ENCODE measurements around the gene KRTAP5-8. TPM values are rescaled to one million over a fixed set of nuclear protein-coding genes. Genes with fewer than 3 reads are reported as not detected.

KRTAP5-8 gene
- total and polyA plus RNA-seq, 9 of the 15 experiments (the other 6 are each of a cell fraction or from before 2014, with no cell fraction given) = not detected

GRCh38 chr11:71565263-71565662 is 27.4 kb downstream of the KRTAP5-8 start, which contains the start of gene KRTAP5-10:
TSS of gene KRTAP5-10 (plus strand) at chr11:71565563. CDS start at chr11:71565588, 25 bp downstream.
- no peak within 1 kb of the TSS for H2AFZ ChIP-seq (ENCODE audit: low read depth, low read length)
- no peak for TF ChIP-seq NR4A1 (CRISPR knock-in tag; IDR thresholded peaks at IDR 0.05)
- TF ChIP-seq NR4A1 (tag; IDR thresholded peaks at IDR 0.05) = no peak
- TF ChIP-seq OTX1 (CRISPR knock-in tag; IDR thresholded peaks at IDR 0.05) = no peak
- TF ChIP-seq KDM5B (IDR thresholded peaks at IDR 0.05; ENCODE audit: insufficient replicate concordance, low read depth, low read length) = no peak
- no peak for TF ChIP-seq RBM17 (IDR thresholded peaks at IDR 0.05; ENCODE audit: borderline replicate concordance, low read depth, low read length)
- no peak for TF ChIP-seq SRSF3 (IDR thresholded peaks at IDR 0.05; ENCODE audit: insufficient read depth, low read length)
- no peak for TF ChIP-seq HSF4 (CRISPR knock-in tag; IDR thresholded peaks at IDR 0.05; ENCODE audit: borderline replicate concordance)
- FAIRE-seq (no peak), DNase-seq (ENCODE audit: extremely low read depth in 1 of 4, low spot score in 3 of 4) (no peak), ATAC-seq (no peak)
- WGBS (ENCODE audit: insufficient coverage, low coverage, missing lambda C conversion rate) = 0% methylated on average over 3 of the region's 5 CpGs
- no peaks in the 10 kb centered on the region for H3K79me2 ChIP-seq (ENCODE audit: control insufficient read depth, insufficient read depth, low read length)
- no peak within 1 kb of the TSS for H3K9ac ChIP-seq (ENCODE audit: insufficient read depth in 1 of 2, low read depth in 2 of 2, low read length in 2 of 2)
- no peak within 1 kb of the TSS for H3K4me3 ChIP-seq
- H3K9me1 ChIP-seq (ENCODE audit: control insufficient read depth, insufficient read depth, low read length) = no peaks in the 10 kb centered on the region
- no peaks in the 10 kb centered on the region for H3K36me3 ChIP-seq (ENCODE audit: control insufficient read depth, insufficient read depth, low read length)
- CTCF ChIA-PET (ENCODE audit: low intra/inter-chr PET ratio) = no interaction called here
- H3K27me3 ChIP-seq (ENCODE audit: control insufficient read depth in 2 of 2, insufficient read depth in 2 of 2, low read length in 2 of 2) = peaks cover 7 to 32% of the 10 kb centered on the region in 2 experiments; a peak in 4 of 5 replicates
- no peaks in the 10 kb centered on the region for H3K9me3 ChIP-seq (replicated peaks; ENCODE audit: control insufficient read depth, insufficient read depth, low read depth, low read length)
- H4K20me1 ChIP-seq (replicated peaks; ENCODE audit: control insufficient read depth, insufficient read depth, low read length) = no peaks in the 10 kb centered on the region
- POLR2A ChIA-PET = interaction anchor here (0.6 kb wide), 1 partner anchor 33 kb away, joined by 3 read pairs; no protein-coding TSS in a partner anchor
- BruUV-seq (replicated peaks) = no TSS peak
- intact Hi-C loops (cut with micrococcal nuclease) = no loop called here
- H3K27ac ChIP-seq (ENCODE audit: extremely low read depth, low read depth, low read length) = no peak within 1 kb of the TSS
- no peaks in the 10 kb centered on the region for H3K4me1 ChIP-seq (replicated peaks in 1 of 2; ENCODE audit: control insufficient read depth in 2 of 2, insufficient read depth in 2 of 2, low read length in 2 of 2)
- in situ Hi-C loops (cut with MboI) = no loop called here
- no peak within 1 kb of the TSS for H3K4me2 ChIP-seq (ENCODE audit: insufficient read depth, low read length)
